GM12875 (cell line): ENCODE data around the gene CRACR2A.

Experiments used
- H3K4me3 ChIP-seq: one replicate; pipeline ENCODE4 v1.5.1; 2011; ENCODE audit warnings: low read depth, low read length, control low read depth
- CTCF ChIP-seq: IDR thresholded peaks from 2 replicates; pipeline ENCODE4 v1.5.1; 2011; ENCODE audit warnings: low read depth, mild to moderate bottlenecking, control low read depth, inconsistent platforms, low read length, moderate library complexity, borderline replicate concordance; ENCODE audit not compliant: insufficient read depth

Gene CRACR2A

GRCh38 chr12:3681595-3682061, 71.3 kb downstream of the CRACR2A start:
- H3K4me3 ChIP-seq: no peak overlapping the region
- no peak for TF ChIP-seq CTCF

GRCh38 chr12:3680919-3681594, 71.9 kb downstream of the CRACR2A start:
- no peak for TF ChIP-seq CTCF
- no peak overlapping the region for H3K4me3 ChIP-seq

- TF ChIP-seq CTCF: no peak
- H3K4me3 ChIP-seq: no peak overlapping the region
These were observed 73.1 kb downstream of the CRACR2A start for GRCh38 chr12:3679831-3680230.

- no peak overlapping the region for H3K4me3 ChIP-seq
- no peak for TF ChIP-seq CTCF
These were observed 75.3 kb downstream of the CRACR2A start for GRCh38 chr12:3677609-3678008.

- no peak for TF ChIP-seq CTCF
- H3K4me3 ChIP-seq: no peak overlapping the region
These were observed 78.8 kb downstream of the CRACR2A start for GRCh38 chr12:3673981-3674708.

- TF ChIP-seq CTCF: no peak
- no peak overlapping the region for H3K4me3 ChIP-seq
These were observed 80.8 kb downstream of the CRACR2A start for GRCh38 chr12:3672113-3672509.
